HEK293T (cell line): ENCODE data around the gene SLC22A1.

Experiments used
- CTCF ChIA-PET: fragments of 350-600 bp; formaldehyde crosslinking; extraction: SDS; loops from one replicate; lab custom pipeline; 2021; ENCODE audit warnings: antibody characterized with exemption, inconsistent platforms; lab: Yijun Ruan, JAX
- POLR2A ChIA-PET: fragments of 350-600 bp; formaldehyde crosslinking; extraction: SDS; loops from one replicate; lab custom pipeline; 2020; ENCODE audit warnings: antibody characterized with exemption, inconsistent platforms; lab: Yijun Ruan, JAX
- DNase-seq: peaks from one replicate; pipeline ENCODE4 v3.0.0; 2012; ENCODE audit warnings: mixed read lengths; ENCODE audit errors: extremely low spot score
- ARNT ChIP-seq: fragments of 450-650 bp; IDR thresholded peaks from 2 replicates; pipeline ENCODE4 v1.6.1; 2017; ENCODE audit warnings: mild to moderate bottlenecking
- BHLHE40 ChIP-seq: fragments of 450-650 bp; IDR thresholded peaks from 2 replicates; pipeline ENCODE4 v1.6.1; 2016; ENCODE audit warnings: mild to moderate bottlenecking, moderate library complexity, borderline replicate concordance
- CTBP1 ChIP-seq: fragments of 450-650 bp; IDR thresholded peaks from 2 replicates; pipeline ENCODE4 v1.6.1; 2016; ENCODE audit warnings: borderline replicate concordance
- ELF4 ChIP-seq: fragments of 450-650 bp; IDR thresholded peaks from 2 replicates; pipeline ENCODE4 v1.6.1; 2017; ENCODE audit warnings: antibody characterized with exemption
- FOXA1 ChIP-seq: fragments of 450-650 bp; IDR thresholded peaks from 2 replicates; pipeline ENCODE4 v1.6.1; 2016; ENCODE audit warnings: mild to moderate bottlenecking
- FOXK2 ChIP-seq: fragments of 450-650 bp; IDR thresholded peaks from 2 replicates; pipeline ENCODE4 v1.6.1; 2016; ENCODE audit warnings: mild to moderate bottlenecking
- FOXM1 ChIP-seq: fragments of 450-650 bp; IDR thresholded peaks from 2 replicates; pipeline ENCODE4 v1.6.1; 2017; ENCODE audit warnings: mild to moderate bottlenecking, borderline replicate concordance
- HDGF ChIP-seq: fragments of 450-650 bp; IDR thresholded peaks from 2 replicates; pipeline ENCODE4 v1.6.1; 2017; ENCODE audit warnings: antibody characterized with exemption, borderline replicate concordance
- L3MBTL2 ChIP-seq: fragments of 450-650 bp; conservative IDR thresholded peaks from 2 replicates; pipeline ENCODE4 v1.6.1; 2016; ENCODE audit warnings: mild to moderate bottlenecking
- LEF1 ChIP-seq: fragments of 450-650 bp; IDR thresholded peaks from 2 replicates; pipeline ENCODE4 v1.6.1; 2017; ENCODE audit warnings: mild to moderate bottlenecking, borderline replicate concordance
- NFRKB ChIP-seq: fragments of 450-650 bp; IDR thresholded peaks from 2 replicates; pipeline ENCODE4 v1.6.1; 2016; ENCODE audit warnings: mild to moderate bottlenecking, moderate library complexity
- PKNOX1 ChIP-seq: fragments of 450-650 bp; IDR thresholded peaks from 2 replicates; pipeline ENCODE4 v1.6.1; 2016
- SP1 ChIP-seq: fragments of 450-650 bp; IDR thresholded peaks from 2 replicates; pipeline ENCODE4 v1.6.1; 2017
- SUZ12 ChIP-seq: fragments of 450-650 bp; IDR thresholded peaks from 2 replicates; pipeline ENCODE4 v1.6.1; 2016; ENCODE audit warnings: mild to moderate bottlenecking
- TARDBP ChIP-seq: fragments of 450-650 bp; IDR thresholded peaks from 2 replicates; pipeline ENCODE4 v1.6.1; 2016
- ZNF384 ChIP-seq: fragments of 450-650 bp; IDR thresholded peaks from 2 replicates; pipeline ENCODE4 v1.6.1; 2016

Gene SLC22A1

GRCh38 chr6:160167604-160168399 lies 46.2 kb downstream of the SLC22A1 start:
- CTCF ChIA-PET, result no interaction called here
- no peak for DNase-seq
- TF ChIP-seq BHLHE40 (no peak), ZNF384 (no peak), PKNOX1 (peak; percentile 49), ARNT (no peak), FOXM1 (no peak), NFRKB (no peak), TARDBP (no peak)
- POLR2A ChIA-PET, result no interaction called here

GRCh38 chr6:160170018-160170680 lies 48.5 kb downstream of the SLC22A1 start:
- no peak for DNase-seq
- ChIA-PET POLR2A (no interaction called here), CTCF (no interaction called here)
- no peak for TF ChIP-seq ZNF384
- no peak for TF ChIP-seq ARNT
- no peak for TF ChIP-seq FOXA1
- no peak for TF ChIP-seq FOXM1
- TF ChIP-seq LEF1, result no peak
- TF ChIP-seq SUZ12, result no peak

GRCh38 chr6:160172704-160173103 lies 51.1 kb downstream of the SLC22A1 start:
- no peak for DNase-seq
- TF ChIP-seq ARNT (no peak), L3MBTL2 (no peak), ZNF384 (no peak), FOXM1 (no peak), SUZ12 (no peak), LEF1 (no peak), FOXK2 (no peak), CTBP1 (no peak), HDGF (no peak), NFRKB (no peak), SP1 (no peak), BHLHE40 (no peak), PKNOX1 (no peak), ELF4 (no peak), TARDBP (no peak), FOXA1 (no peak)
- CTCF ChIA-PET, result no interaction called here
- POLR2A ChIA-PET, result no interaction called here

GRCh38 chr6:160173806-160174527 lies 52.4 kb downstream of the SLC22A1 start:
- ChIA-PET POLR2A (no interaction called here), CTCF (no interaction called here)
- DNase-seq, result no peak
- TF ChIP-seq NFRKB, result no peak
- TF ChIP-seq CTBP1, result no peak
- no peak for TF ChIP-seq TARDBP
- TF ChIP-seq FOXA1, result no peak
- no peak for TF ChIP-seq BHLHE40
- TF ChIP-seq SUZ12, result no peak
- TF ChIP-seq ELF4, result no peak
- no peak for TF ChIP-seq LEF1
- no peak for TF ChIP-seq HDGF
- TF ChIP-seq ARNT, result no peak
- no peak for TF ChIP-seq FOXK2
- TF ChIP-seq L3MBTL2, result no peak
- no peak for TF ChIP-seq ZNF384
- no peak for TF ChIP-seq PKNOX1
- TF ChIP-seq SP1, result no peak

- no peak for DNase-seq
- ChIA-PET CTCF (no interaction called here), POLR2A (no interaction called here)
- TF ChIP-seq ARNT (no peak), SUZ12 (no peak)
These were observed 53.1 kb downstream of the SLC22A1 start for GRCh38 chr6:160174681-160175080.

GRCh38 chr6:160177220-160177619 lies 55.6 kb downstream of the SLC22A1 start:
- DNase-seq, result no peak
- CTCF ChIA-PET, result no interaction called here
- POLR2A ChIA-PET, result no interaction called here
- no peak for TF ChIP-seq PKNOX1
- TF ChIP-seq ARNT, result no peak
- no peak for TF ChIP-seq FOXK2
- no peak for TF ChIP-seq SUZ12
- no peak for TF ChIP-seq NFRKB
- no peak for TF ChIP-seq HDGF
- no peak for TF ChIP-seq CTBP1
